SK-N-SH (cell line): ENCODE results near the gene ANKRD11.

Experiments
- CTCF ChIP-seq: fragments of 200-600 bp; sonication (generic); IDR thresholded peaks from 2 replicates; pipeline ENCODE4 v1.6.1; 2017; ENCODE audit warnings: antibody characterized with exemption, mild to moderate bottlenecking, moderate library complexity
- EP300 ChIP-seq, 2 experiments: IDR thresholded peaks; 2 replicates each; pipeline versions ENCODE4 v1.4.0 to v1.6.1; 2012; ENCODE audit warnings: borderline replicate concordance in 1 of 2, low read depth in 1 of 2, low read length in 1 of 2
- EZH2phosphoT487 ChIP-seq: fragments of 200-600 bp; sonication (generic); IDR thresholded peaks from 2 replicates; pipeline ENCODE4 v1.6.1; 2017; ENCODE audit warnings: low read depth, mixed run types, mild to moderate bottlenecking, antibody characterized with exemption, moderate library complexity, borderline replicate concordance
- GABPA ChIP-seq: IDR thresholded peaks from 2 replicates; pipeline ENCODE4 v1.4.0; 2012; ENCODE audit warnings: low read depth, mild to moderate bottlenecking
- MXI1 ChIP-seq: IDR thresholded peaks from 2 replicates; pipeline ENCODE4 v1.6.1; 2012; ENCODE audit warnings: mild to moderate bottlenecking, low read depth, low read length, improper control_type of control experiment
- POLR2AphosphoS5 ChIP-seq: IDR thresholded peaks from 2 replicates; pipeline ENCODE4 v1.6.1; 2012; ENCODE audit warnings: low read depth, low read length
- RXRA ChIP-seq: IDR thresholded peaks from 2 replicates; pipeline ENCODE4 v1.4.0; 2012; ENCODE audit warnings: low read depth, mild to moderate bottlenecking, borderline replicate concordance
- SIN3A ChIP-seq: IDR thresholded peaks from 2 replicates; pipeline ENCODE4 v1.6.1; 2012; ENCODE audit warnings: low read depth, mild to moderate bottlenecking, low read length, moderate library complexity, borderline replicate concordance
- TEAD4 ChIP-seq: IDR thresholded peaks from 2 replicates; pipeline ENCODE4 v1.4.0; 2012; ENCODE audit warnings: mild to moderate bottlenecking, borderline replicate concordance; ENCODE audit not compliant: insufficient read depth

- TF ChIP-seq EP300 (IDR thresholded peaks at IDR 0.05; ENCODE audit: borderline replicate concordance in 1 of 2, low read depth in 1 of 2, low read length in 1 of 2) (no peak), EZH2phosphoT487 (no peak), CTCF (no peak), POLR2AphosphoS5 (no peak), TEAD4 (no peak), SIN3A (no peak), MXI1 (no peak), GABPA (no peak), RXRA (no peak)
These were observed 219.6 kb downstream of the ANKRD11 start for GRCh38 chr16:89270666-89271345.
